GM12892 (cell line): ENCODE data around the gene DYRK1B.

ENCODE experiments used
- POLR2A ChIP-seq: IDR thresholded peaks from 2 replicates; pipeline ENCODE4 v1.6.1; 2011; ENCODE audit warnings: low read depth, low read length, control low read depth
- POLR2AphosphoS5 ChIP-seq: IDR thresholded peaks from 2 replicates; pipeline ENCODE4 v1.6.1; 2011; ENCODE audit warnings: low read depth, low read length, control low read depth
- TAF1 ChIP-seq: IDR thresholded peaks from 2 replicates; pipeline ENCODE4 v1.6.1; 2011; ENCODE audit warnings: low read depth, mild to moderate bottlenecking, control low read depth, low read length, borderline replicate concordance

GRCh38 chr19:39817888-39818561 is 15.9 kb downstream of the DYRK1B start:
- TF ChIP-seq TAF1 (no peak), POLR2A (no peak), POLR2AphosphoS5 (no peak)
